ENCODE data around the gene CANT1. TPM values are rescaled to one million over a fixed set of nuclear protein-coding genes. Genes with fewer than 3 reads are reported as not detected.

The CANT1 gene
- total RNA-seq, 1 experiment from 2014 or later, result 33.0 TPM

GRCh38 chr17:78977997-78978973 is 31.3 kb downstream of the CANT1 start:
- TF ChIP-seq CTCF (conservative IDR thresholded peaks at IDR 0.05), result no peak
- Histone ChIP-seq H2AFZ (ENCODE audit: low read length) (no peak overlapping the region), H3K14ac (ENCODE audit: insufficient read depth, low read length) (no peak overlapping the region), H3K4ac (ENCODE audit: low read depth, low read length) (no peak overlapping the region), H3K18ac (ENCODE audit: insufficient read length, low read depth, low read length) (no peak overlapping the region), H2BK12ac (ENCODE audit: insufficient read length, low read depth, low read length) (no peak overlapping the region), H3K79me2 (ENCODE audit: insufficient read depth, low read length) (no peaks in the 10 kb centered on the region), H4K5ac (ENCODE audit: insufficient read length, low read depth, low read length) (no peak overlapping the region), H2BK20ac (ENCODE audit: low read depth, low read length, poor library complexity, severe bottlenecking) (no peak overlapping the region), H3K23me2 (ENCODE audit: insufficient read length, low read depth, low read length, poor library complexity, severe bottlenecking) (no peaks in the 10 kb centered on the region), H4K91ac (ENCODE audit: insufficient read length, low read depth, low read length) (no peak overlapping the region), H3K9ac (ENCODE audit: extremely low read depth, insufficient read length, low read length) (no peak overlapping the region), H3K27ac (ENCODE audit: insufficient read length, low read depth, low read length) (no peak overlapping the region), H3K79me1 (ENCODE audit: insufficient read depth, low read depth, low read length, poor library complexity, severe bottlenecking) (no peaks in the 10 kb centered on the region), H3K27me3 (ENCODE audit: insufficient read depth, low read length) (no peaks in the 10 kb centered on the region), H2BK15ac (ENCODE audit: low read depth, low read length) (no peak overlapping the region), H2BK5ac (ENCODE audit: insufficient read length, low read length) (no peak overlapping the region), H3K9me3 (ENCODE audit: control insufficient read depth, low read depth, low read length) (no peaks in the 10 kb centered on the region), H3K23ac (ENCODE audit: insufficient read length, low read depth, low read length) (no peak overlapping the region), H3K56ac (ENCODE audit: insufficient read length, low read depth, low read length) (no peak overlapping the region), H2BK120ac (ENCODE audit: low read depth, low read length, poor library complexity, severe bottlenecking) (no peak overlapping the region), H2AK5ac (ENCODE audit: insufficient read length, low read length) (no peak overlapping the region), H4K20me1 (ENCODE audit: control insufficient read depth, insufficient read depth, insufficient read length) (no peaks in the 10 kb centered on the region), H3K4me2 (ENCODE audit: insufficient read depth, insufficient read length, low read length) (no peak overlapping the region), H3K4me1 (ENCODE audit: insufficient read depth, low read length) (no peaks in the 10 kb centered on the region; the same call in 1 of the 2 replicates), H4K8ac (replicated peaks; ENCODE audit: insufficient read length, low read depth, low read length) (no peak overlapping the region), H3T11ph (ENCODE audit: low read length) (no peak overlapping the region)
- no peak for DNase-seq
- peaks cover 11 to 33% of the 10 kb centered on the region in 2 experiments for H3K4me1 Mint-ChIP-seq
- H3K9me3 Mint-ChIP-seq, result no peaks in the 10 kb centered on the region
- peaks cover 0 to 2% (median 0%) of the 10 kb centered on the region in 3 experiments; a peak in 3 of 7 replicates for H3K36me3 Mint-ChIP-seq (ENCODE audit: insufficient read depth in 1 of 3, low read depth in 3 of 3)
- H3K27me3 Mint-ChIP-seq (ENCODE audit: low read depth), result peaks cover 2% of the 10 kb centered on the region
- WGBS (ENCODE audit: extremely low coverage, insufficient read length, low lambda C conversion rate), result no CpG with 5 or more reads among the region's 21 CpGs
- no peak overlapping the region; a peak in 1 of 7 replicates for H3K27ac Mint-ChIP-seq
- H3K4me3 Mint-ChIP-seq, result no peak overlapping the region
